ENCODE measurements around the gene SCYL3. TPM values are rescaled to one million over a fixed set of nuclear protein-coding genes. Genes with fewer than 3 reads are reported as not detected.
"Not testable (repeated sequence)": the region's sequence is repeated elsewhere in the genome, so short reads cannot be mapped to it uniquely, and the experiment has no call there.

SCYL3 gene
- total RNA-seq, 1 donor from 2014 or later, result 8.8 TPM

- H3K27ac Mint-ChIP-seq (ENCODE audit: unreplicated experiment), result no peak overlapping the region
- H3K36me3 Mint-ChIP-seq (ENCODE audit: unreplicated experiment), result no peaks in the 10 kb centered on the region
- H3K4me3 Mint-ChIP-seq (ENCODE audit: unreplicated experiment), result no peak overlapping the region
- no peaks in the 10 kb centered on the region for H3K4me1 Mint-ChIP-seq (ENCODE audit: low read depth, unreplicated experiment)
- no peak for TF ChIP-seq CTCF (IDR thresholded peaks at IDR 0.05; ENCODE audit: partially characterized antibody, unreplicated experiment)
- no peaks in the 10 kb centered on the region for H3K9me3 Mint-ChIP-seq (ENCODE audit: unreplicated experiment)
- no peaks in the 10 kb centered on the region for H3K27me3 Mint-ChIP-seq (ENCODE audit: unreplicated experiment)
- DNase-seq, result no peak
These were observed 27.4 kb upstream of the SCYL3 start for GRCh38 chr1:169921080-169921479.

GRCh38 chr1:169918927-169919326 is 25.2 kb upstream of the SCYL3 start:
- no peaks in the 10 kb centered on the region for H3K36me3 Mint-ChIP-seq (ENCODE audit: unreplicated experiment)
- no peaks in the 10 kb centered on the region for H3K9me3 Mint-ChIP-seq (ENCODE audit: unreplicated experiment)
- H3K27me3 Mint-ChIP-seq (ENCODE audit: unreplicated experiment), result no peaks in the 10 kb centered on the region
- TF ChIP-seq CTCF (IDR thresholded peaks at IDR 0.05; ENCODE audit: partially characterized antibody, unreplicated experiment), result no peak
- no peak overlapping the region for H3K27ac Mint-ChIP-seq (ENCODE audit: unreplicated experiment)
- no peak for DNase-seq
- H3K4me3 Mint-ChIP-seq (ENCODE audit: unreplicated experiment), result no peak overlapping the region
- H3K4me1 Mint-ChIP-seq (ENCODE audit: low read depth, unreplicated experiment), result peaks cover 2% of the 10 kb centered on the region

- not testable (repeated sequence) for H3K36me3 Mint-ChIP-seq (ENCODE audit: unreplicated experiment); H3K27me3 Mint-ChIP-seq (ENCODE audit: unreplicated experiment); DNase-seq; H3K4me1 Mint-ChIP-seq (ENCODE audit: low read depth, unreplicated experiment); H3K27ac Mint-ChIP-seq (ENCODE audit: unreplicated experiment); H3K9me3 Mint-ChIP-seq (ENCODE audit: unreplicated experiment); H3K4me3 Mint-ChIP-seq (ENCODE audit: unreplicated experiment)
These were observed 24.5 kb upstream of the SCYL3 start for GRCh38 chr1:169918220-169918619.

- Mint-ChIP-seq H3K4me3 (ENCODE audit: unreplicated experiment) (no peak overlapping the region), H3K36me3 (ENCODE audit: unreplicated experiment) (no peaks in the 10 kb centered on the region), H3K9me3 (ENCODE audit: unreplicated experiment) (peaks cover 2% of the 10 kb centered on the region), H3K27ac (ENCODE audit: unreplicated experiment) (no peak overlapping the region), H3K4me1 (ENCODE audit: low read depth, unreplicated experiment) (peaks cover 2% of the 10 kb centered on the region), H3K27me3 (ENCODE audit: unreplicated experiment) (no peaks in the 10 kb centered on the region)
- DNase-seq, result no peak
- TF ChIP-seq CTCF (IDR thresholded peaks at IDR 0.05; ENCODE audit: partially characterized antibody, unreplicated experiment), result no peak
These were observed 21.5 kb upstream of the SCYL3 start for GRCh38 chr1:169915150-169915549.

- TF ChIP-seq CTCF (IDR thresholded peaks at IDR 0.05; ENCODE audit: partially characterized antibody, unreplicated experiment), result no peak
These were observed 20.8 kb upstream of the SCYL3 start for GRCh38 chr1:169914531-169914930.

GRCh38 chr1:169909499-169909898 is 15.8 kb upstream of the SCYL3 start:
- Mint-ChIP-seq H3K4me3 (ENCODE audit: unreplicated experiment) (no peak overlapping the region), H3K27me3 (ENCODE audit: unreplicated experiment) (peaks cover 2% of the 10 kb centered on the region), H3K9me3 (ENCODE audit: unreplicated experiment) (peaks cover 2% of the 10 kb centered on the region), H3K36me3 (ENCODE audit: unreplicated experiment) (no peaks in the 10 kb centered on the region), H3K4me1 (ENCODE audit: low read depth, unreplicated experiment) (no peaks in the 10 kb centered on the region), H3K27ac (ENCODE audit: unreplicated experiment) (no peak overlapping the region)
- no peak for TF ChIP-seq CTCF (IDR thresholded peaks at IDR 0.05; ENCODE audit: partially characterized antibody, unreplicated experiment)
- no peak for DNase-seq

More at GRCh38 chr1:169914531-169914930, 20.8 kb upstream of the SCYL3 start:
- Mint-ChIP-seq H3K36me3 (ENCODE audit: unreplicated experiment) (no peaks in the 10 kb centered on the region), H3K4me3 (ENCODE audit: unreplicated experiment) (no peak overlapping the region), H3K9me3 (ENCODE audit: unreplicated experiment) (peaks cover 2% of the 10 kb centered on the region), H3K27me3 (ENCODE audit: unreplicated experiment) (no peaks in the 10 kb centered on the region), H3K4me1 (ENCODE audit: low read depth, unreplicated experiment) (peaks cover 2% of the 10 kb centered on the region), H3K27ac (ENCODE audit: unreplicated experiment) (no peak overlapping the region)
- no peak for DNase-seq
